NCI-H345 treated with DMSO at 0.1 percent for 48 hours (cell line): ENCODE data around the gene PINLYP.

Experiments used
- DNase-seq: peaks from one replicate; lab custom pipeline; 2025; ENCODE audit not compliant: unreplicated experiment; lab: John Stamatoyannopoulos, UW

The PINLYP gene

DNA sequence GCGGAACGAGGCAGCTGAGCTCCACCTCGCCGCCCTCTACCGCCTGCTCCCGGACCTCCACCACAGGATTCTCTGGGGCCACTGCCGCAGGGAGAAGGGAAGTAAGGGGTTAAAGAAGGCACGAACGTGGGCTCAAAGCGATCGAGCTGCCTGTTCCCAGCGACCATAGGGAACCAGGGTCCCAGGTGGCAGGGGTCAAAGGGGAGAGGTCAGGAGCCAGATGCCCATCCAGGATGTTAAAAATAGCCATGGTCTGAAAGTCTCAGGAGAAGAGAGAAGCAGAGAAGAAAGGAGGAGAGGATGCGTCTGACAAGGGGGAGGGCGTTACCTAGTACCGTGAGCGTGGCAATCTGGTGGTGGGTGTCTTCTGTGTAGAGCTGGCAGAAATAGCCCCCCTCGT is 51.2 kb downstream of the PINLYP start:
- no peak for DNase-seq

DNA sequence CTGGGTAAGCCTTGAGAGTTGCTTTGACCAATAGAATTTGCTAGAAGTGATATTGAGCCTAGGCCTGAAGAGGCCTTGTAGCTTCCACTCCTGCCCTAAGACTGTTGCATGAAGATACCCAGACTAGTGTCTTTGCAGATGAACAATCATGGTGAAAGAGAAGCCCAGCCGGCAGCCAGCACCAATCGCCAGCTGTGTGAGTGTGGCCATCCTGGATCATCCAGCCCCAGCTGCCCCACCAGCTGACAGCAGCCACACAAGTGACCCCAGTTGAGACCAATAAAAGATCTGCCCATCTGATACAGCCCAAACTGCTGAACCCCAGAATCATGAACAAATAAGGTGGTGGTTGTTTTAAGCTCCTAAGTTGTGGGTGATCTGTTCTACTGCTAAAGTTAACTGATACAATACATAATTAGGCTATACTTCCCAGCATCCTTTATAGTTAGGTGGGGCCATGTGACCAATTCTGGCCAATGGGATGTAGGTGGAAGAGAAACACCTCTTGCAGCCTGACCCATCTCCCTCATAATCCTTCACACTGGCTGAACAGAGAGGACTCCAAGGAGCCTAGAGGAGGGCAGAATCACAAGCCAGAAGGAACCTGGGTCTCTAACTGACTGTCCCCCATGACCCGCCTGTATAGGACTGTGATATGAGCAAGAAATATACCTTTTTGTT is 53.2 kb downstream of the PINLYP start:
- no peak for DNase-seq

DNA sequence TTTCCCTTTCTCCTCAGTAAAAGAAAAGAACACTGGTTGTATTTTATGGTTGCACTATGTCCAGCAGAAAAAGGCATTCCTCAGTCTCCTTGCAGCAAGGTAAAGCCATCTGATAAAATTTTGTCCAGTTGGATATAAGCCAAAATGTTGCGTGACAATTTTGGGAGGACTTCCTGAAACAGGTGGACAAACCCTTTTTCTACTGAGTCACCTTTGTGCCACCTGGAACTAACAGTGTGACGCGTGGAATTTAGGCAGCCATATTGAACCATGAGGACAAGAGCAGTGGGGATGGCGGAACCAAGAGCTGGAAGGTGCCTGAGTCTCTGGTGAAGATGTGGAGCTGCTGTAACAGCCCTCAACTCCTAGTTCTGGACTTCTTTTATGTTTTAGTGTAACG is 55.9 kb downstream of the PINLYP start:
- no peak for DNase-seq
